Neural cell (in vitro differentiated cells): ENCODE measurements around the gene LRRC8D. TPM values are rescaled to one million over a fixed set of nuclear protein-coding genes. Genes with fewer than 3 reads are reported as not detected.

Source experiments
- H2AFZ ChIP-seq: fragments of 200-600, 300-800 bp; sonication (generic), shearing (Covaris generic); 2 replicates; pipeline ENCODE4 v1.6.0; 2014; ENCODE audit warnings: low read depth, mild to moderate bottlenecking, antibody characterized with exemption, low read length, moderate library complexity
- H3F3A ChIP-seq: fragments of 200-600 bp; shearing (Covaris generic); 2 replicates; pipeline ENCODE4 v1.6.1; 2016; ENCODE audit warnings: mild to moderate bottlenecking, moderate library complexity, mixed read lengths, antibody characterized with exemption, low read length; ENCODE audit not compliant: insufficient read depth, poor library complexity, severe bottlenecking
- H3K27ac ChIP-seq: fragments of 200-600, 300-800 bp; sonication (generic), shearing (Covaris generic); 2 replicates; pipeline ENCODE4 v1.5.1; 2014; ENCODE audit warnings: mild to moderate bottlenecking, low read length, moderate library complexity
- H3K27me3 ChIP-seq: fragments of 300-800, 200-600 bp; sonication (generic), shearing (Covaris generic); 2 replicates; pipeline ENCODE4 v1.6.0; 2014; ENCODE audit warnings: mild to moderate bottlenecking, low read depth, low read length, moderate library complexity; ENCODE audit not compliant: insufficient read depth
- H3K36me3 ChIP-seq: fragments of 300-800, 200-600 bp; sonication (generic), shearing (Covaris generic); 2 replicates; pipeline ENCODE4 v1.5.1; 2014; ENCODE audit warnings: mild to moderate bottlenecking, antibody characterized with exemption, low read length, moderate library complexity; ENCODE audit not compliant: insufficient read depth
- H3K4me2 ChIP-seq: fragments of 300-800, 200-600 bp; sonication (generic), shearing (Covaris generic); 2 replicates; pipeline ENCODE4 v1.6.0; 2014; ENCODE audit warnings: mild to moderate bottlenecking, low read length
- H3K4me3 ChIP-seq: fragments of 300-800, 200-600 bp; sonication (generic), shearing (Covaris generic); 2 replicates; pipeline ENCODE4 v1.5.1; 2014; ENCODE audit warnings: mild to moderate bottlenecking, low read length, moderate library complexity
- H3K79me2 ChIP-seq: fragments of 200-600 bp; shearing (Covaris generic); replicated peaks from 2 replicates; pipeline ENCODE4 v1.6.0; 2014; ENCODE audit warnings: mild to moderate bottlenecking, low read length, moderate library complexity; ENCODE audit not compliant: insufficient read depth
- H3K9ac ChIP-seq: fragments of 300-800, 200-600 bp; sonication (generic), shearing (Covaris generic); 2 replicates; pipeline ENCODE4 v1.6.1; 2016; ENCODE audit warnings: mild to moderate bottlenecking, low read length, mixed read lengths
- H3K9me2 ChIP-seq: fragments of 200-600 bp; shearing (Covaris generic); 2 replicates; pipeline ENCODE4 v1.6.1; 2016; ENCODE audit warnings: mild to moderate bottlenecking, low read length, mixed read lengths; ENCODE audit not compliant: insufficient read depth
- H3K9me3 ChIP-seq: fragments of 200-600, 300-800 bp; sonication (generic), shearing (Covaris generic); 2 replicates; pipeline ENCODE4 v1.6.1; 2016; ENCODE audit warnings: mild to moderate bottlenecking, mixed run types, low read length, moderate library complexity, mixed read lengths
- H4K20me1 ChIP-seq: fragments of 200-600 bp; shearing (Covaris generic); 2 replicates; pipeline ENCODE4 v1.6.1; 2016; ENCODE audit warnings: mild to moderate bottlenecking, mixed run types; ENCODE audit not compliant: insufficient read depth
- CTCF ChIP-seq: fragments of 450-650 bp; IDR thresholded peaks from 2 replicates; pipeline ENCODE4 v1.5.1; 2014; ENCODE audit warnings: antibody characterized with exemption, mild to moderate bottlenecking, moderate library complexity; ENCODE audit not compliant: poor library complexity, severe bottlenecking
- EP300 ChIP-seq: fragments of 450-650 bp; conservative IDR thresholded peaks from 2 replicates; pipeline ENCODE4 v1.6.1; 2014; ENCODE audit warnings: antibody characterized with exemption, mild to moderate bottlenecking, moderate library complexity; ENCODE audit not compliant: poor library complexity, severe bottlenecking
- EZH2 ChIP-seq: fragments of 200-600, 300-800 bp; shearing (Covaris generic), sonication (generic); IDR thresholded peaks from 2 replicates; pipeline ENCODE4 v1.6.1; 2014; ENCODE audit warnings: antibody characterized with exemption, low read length, borderline replicate concordance, mild to moderate bottlenecking; ENCODE audit not compliant: insufficient read depth, poor library complexity, severe bottlenecking
- MXI1 ChIP-seq: fragments of 450-650 bp; conservative IDR thresholded peaks from 2 replicates; pipeline ENCODE4 v1.6.1; 2014; ENCODE audit warnings: antibody characterized with exemption, mild to moderate bottlenecking; ENCODE audit not compliant: poor library complexity, severe bottlenecking
- RAD21 ChIP-seq: fragments of 450-650 bp; conservative IDR thresholded peaks from 2 replicates; pipeline ENCODE4 v1.6.1; 2014; ENCODE audit warnings: antibody characterized with exemption, mild to moderate bottlenecking, moderate library complexity
- REST ChIP-seq: IDR thresholded peaks from 2 replicates; pipeline ENCODE4 v1.6.1; 2012; ENCODE audit warnings: borderline replicate concordance
- SMC3 ChIP-seq: fragments of 450-650 bp; conservative IDR thresholded peaks from 2 replicates; pipeline ENCODE4 v1.6.1; 2014; ENCODE audit warnings: antibody characterized with exemption, mild to moderate bottlenecking, moderate library complexity; ENCODE audit not compliant: poor library complexity
- TAF1 ChIP-seq: IDR thresholded peaks from 2 replicates; pipeline ENCODE4 v1.6.1; 2012; ENCODE audit warnings: low read depth
- polyA plus RNA-seq: library from polyadenylated mRNA; depleted of rRNA; stranded (reverse); fragments of >200 nt; gene quantifications from 2 replicates; pipeline ENCODE4 v1.2.3, GENCODE V29; 2014

The LRRC8D gene
- polyA plus RNA-seq, 1 donor from 2014 or later: 43.7 TPM

DNA sequence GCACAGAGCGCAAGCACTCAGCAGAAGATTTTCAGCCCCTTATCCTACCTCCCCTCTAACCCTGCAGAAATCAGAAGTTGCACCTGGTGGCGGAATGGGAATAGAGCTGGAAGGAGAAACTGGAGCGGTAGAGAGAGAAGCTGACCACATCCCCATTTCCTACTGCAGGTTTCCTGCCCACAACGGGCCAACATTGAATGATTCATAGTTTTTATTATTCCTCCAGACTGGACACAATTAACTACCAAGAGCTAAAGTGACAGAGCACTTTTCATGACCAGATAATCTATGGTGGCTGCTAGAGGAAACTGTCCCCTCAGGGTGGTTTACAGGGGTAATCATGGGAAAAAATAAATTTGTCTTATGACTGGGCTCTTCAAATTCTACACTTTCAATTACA is 21.3 kb upstream of the LRRC8D start:
- H3F3A ChIP-seq: no peaks in the 10 kb centered on the region
- no peaks in the 10 kb centered on the region for H3K36me3 ChIP-seq
- TF ChIP-seq EZH2 (no peak), SMC3 (no peak), CTCF (no peak), TAF1 (no peak), EP300 (no peak), RAD21 (no peak), REST (no peak), MXI1 (no peak)
- H3K27ac ChIP-seq: no peak overlapping the region
- no peak overlapping the region for H3K4me2 ChIP-seq
- H4K20me1 ChIP-seq: no peaks in the 10 kb centered on the region
- H3K9ac ChIP-seq: no peak overlapping the region
- H3K79me2 ChIP-seq: no peaks in the 10 kb centered on the region
- H3K27me3 ChIP-seq: no peaks in the 10 kb centered on the region
- H2AFZ ChIP-seq: no peak overlapping the region
- no peak overlapping the region for H3K4me3 ChIP-seq
- H3K9me3 ChIP-seq: no peaks in the 10 kb centered on the region
- no peaks in the 10 kb centered on the region for H3K9me2 ChIP-seq

DNA sequence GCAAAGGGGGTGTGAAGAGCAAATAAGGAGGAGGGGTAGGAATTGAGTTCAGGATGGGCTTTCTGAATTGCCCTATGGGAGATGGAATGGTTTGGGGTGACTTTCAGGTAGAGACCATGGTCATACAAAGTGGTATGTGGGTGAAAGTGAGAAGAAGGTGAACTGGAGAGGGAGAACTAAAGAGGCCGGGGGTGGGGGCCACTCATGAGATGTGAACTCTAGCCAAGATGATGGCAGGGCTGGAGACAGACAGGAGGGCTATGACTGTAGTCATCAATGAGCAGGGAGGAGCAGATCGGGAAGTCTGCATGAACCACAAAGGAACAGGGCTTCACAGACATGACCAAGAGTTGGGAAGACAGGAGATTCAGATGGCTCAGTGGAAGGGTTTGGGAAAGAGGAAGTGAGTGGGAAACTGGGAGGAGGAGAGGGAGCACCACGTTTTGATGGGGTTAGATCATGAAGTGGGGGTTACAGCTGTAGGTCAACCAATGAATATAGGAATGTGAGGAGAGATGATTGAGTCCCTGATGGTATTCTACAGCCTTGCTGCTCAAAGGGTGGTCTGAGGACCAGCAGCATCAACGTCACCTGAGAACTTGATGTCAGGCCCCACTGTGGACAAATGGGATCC is 20.7 kb upstream of the LRRC8D start:
- H3F3A ChIP-seq: no peaks in the 10 kb centered on the region
- H3K4me2 ChIP-seq: no peak overlapping the region
- H3K79me2 ChIP-seq: no peaks in the 10 kb centered on the region
- no peak overlapping the region for H3K27ac ChIP-seq
- H3K9ac ChIP-seq: no peak overlapping the region
- H3K27me3 ChIP-seq: no peaks in the 10 kb centered on the region
- no peak for TF ChIP-seq EZH2
- TF ChIP-seq EP300: no peak
- TF ChIP-seq CTCF: no peak
- no peak for TF ChIP-seq MXI1
- no peak for TF ChIP-seq REST
- H3K9me3 ChIP-seq: no peaks in the 10 kb centered on the region
- H4K20me1 ChIP-seq: no peaks in the 10 kb centered on the region
- no peaks in the 10 kb centered on the region for H3K36me3 ChIP-seq
- H2AFZ ChIP-seq: no peak overlapping the region
- no peak overlapping the region for H3K4me3 ChIP-seq
- no peaks in the 10 kb centered on the region for H3K9me2 ChIP-seq
